Lung (tissue), 12 donors: Measurements from ENCODE around the gene RNGTT. TPM values are rescaled to one million over a fixed set of nuclear protein-coding genes. Genes with fewer than 3 reads are reported as not detected.

Experiments
- ATAC-seq: fragments of 200-7000 bp; cut with Tn5 transposase; one replicate; pipeline ENCODE4 v1.9.1; 2020; ENCODE audit warnings: moderate number of reproducible peaks; ENCODE audit not compliant: insufficient read depth, low FRiP score
- DNase-seq, 3 donors: peaks; one replicate each; pipeline ENCODE4 v3.0.0-alpha.2; 2013 to 2017
- H3K27ac ChIP-seq, 2 donors: one replicate each; pipeline ENCODE4 v1.5.1; 2013; ENCODE audit warnings: mild to moderate bottlenecking in 2 of 2, moderate library complexity in 2 of 2, control low read depth in 1 of 2, inconsistent platforms in 1 of 2, low read depth in 1 of 2, low read length in 1 of 2
- H3K27me3 ChIP-seq, 3 donors: one replicate each; pipeline ENCODE4 v1.5.1; 2013; ENCODE audit warnings: low read length in 2 of 3; ENCODE audit not compliant: control insufficient read depth in 3 of 3, insufficient read depth in 3 of 3
- H3K36me3 ChIP-seq, 4 donors: one replicate each; pipeline ENCODE4 v1.5.1; 2013; ENCODE audit warnings: low read length in 4 of 4, mild to moderate bottlenecking in 1 of 4, moderate library complexity in 1 of 4; ENCODE audit not compliant: control insufficient read depth in 4 of 4, insufficient read depth in 4 of 4
- H3K4me1 ChIP-seq, 5 donors: one replicate each; pipeline ENCODE4 v1.5.1; 2013; ENCODE audit warnings: low read length in 5 of 5, mild to moderate bottlenecking in 2 of 5, moderate library complexity in 1 of 5; ENCODE audit not compliant: control insufficient read depth in 5 of 5, insufficient read depth in 5 of 5
- H3K4me3 ChIP-seq: one replicate; pipeline ENCODE4 v1.5.1; 2013; ENCODE audit warnings: mild to moderate bottlenecking, control low read depth, moderate library complexity
- H3K9ac ChIP-seq, 2 donors: one replicate each; pipeline ENCODE4 v1.5.1; 2013; ENCODE audit warnings: low read length in 2 of 2, control low read depth in 1 of 2; ENCODE audit not compliant: insufficient read depth in 1 of 2
- H3K9me3 ChIP-seq, 4 donors: one replicate each; pipeline ENCODE4 v1.5.1; 2013; ENCODE audit warnings: low read length in 3 of 4, mild to moderate bottlenecking in 1 of 4, moderate library complexity in 1 of 4; ENCODE audit not compliant: control insufficient read depth in 4 of 4, insufficient read depth in 3 of 4
- WGBS, 2 donors: extraction: QIAGEN DNeasy Blood & Tissue Kit; methylation state at CpG; one replicate each; pipeline ENCODE4 v1.1.7; 2013; 5-methylcytosine and 5-hydroxymethylcytosine counted together
- polyA plus RNA-seq, 2 donors: library from polyadenylated mRNA; stranded (reverse); fragments of 200-250 nt; gene quantifications; one replicate each; pipeline ENCODE4 v1.2.1, GENCODE V29; 2013
- total RNA-seq, 2 donors: library from RNA; depleted of rRNA in 1 of 2; stranded (reverse); fragments of >200 nt in 1 of 2; gene quantifications; one replicate each; pipeline ENCODE4 v1.2.1, GENCODE V29; 2014 to 2021
- TF ChIP-seq, protein P1 (sequence below): IDR thresholded peaks from 2 replicates; pipeline ENCODE4 v1.5.1; 2012; ENCODE audit warnings: mild to moderate bottlenecking; ENCODE audit errors: control extremely low read depth, extremely low read depth
- donor health status: control.
- donor health status: control.
- donor health status: Bipolar disorder and iron deficiency.
- donor health status: healthy.
- donor health status: DM: yes; HTN: yes; CAD: no.

The RNGTT gene
- total and polyA plus RNA-seq, 4 donors: 3.0 to 25.0 (median 9.2) TPM

- no peak overlapping the region for H3K9ac ChIP-seq
- WGBS, 2 donors: 92 to 100% methylated on average over 1 of the region's 1 CpG
- H3K27ac ChIP-seq: no peak overlapping the region
- no peaks in the 10 kb centered on the region for H3K27me3 ChIP-seq
- TF ChIP-seq, protein P1, sequence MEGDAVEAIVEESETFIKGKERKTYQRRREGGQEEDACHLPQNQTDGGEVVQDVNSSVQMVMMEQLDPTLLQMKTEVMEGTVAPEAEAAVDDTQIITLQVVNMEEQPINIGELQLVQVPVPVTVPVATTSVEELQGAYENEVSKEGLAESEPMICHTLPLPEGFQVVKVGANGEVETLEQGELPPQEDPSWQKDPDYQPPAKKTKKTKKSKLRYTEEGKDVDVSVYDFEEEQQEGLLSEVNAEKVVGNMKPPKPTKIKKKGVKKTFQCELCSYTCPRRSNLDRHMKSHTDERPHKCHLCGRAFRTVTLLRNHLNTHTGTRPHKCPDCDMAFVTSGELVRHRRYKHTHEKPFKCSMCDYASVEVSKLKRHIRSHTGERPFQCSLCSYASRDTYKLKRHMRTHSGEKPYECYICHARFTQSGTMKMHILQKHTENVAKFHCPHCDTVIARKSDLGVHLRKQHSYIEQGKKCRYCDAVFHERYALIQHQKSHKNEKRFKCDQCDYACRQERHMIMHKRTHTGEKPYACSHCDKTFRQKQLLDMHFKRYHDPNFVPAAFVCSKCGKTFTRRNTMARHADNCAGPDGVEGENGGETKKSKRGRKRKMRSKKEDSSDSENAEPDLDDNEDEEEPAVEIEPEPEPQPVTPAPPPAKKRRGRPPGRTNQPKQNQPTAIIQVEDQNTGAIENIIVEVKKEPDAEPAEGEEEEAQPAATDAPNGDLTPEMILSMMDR: no peak
- no peak overlapping the region for H3K4me3 ChIP-seq
- H3K4me1 ChIP-seq: no peaks in the 10 kb centered on the region
- no peak for DNase-seq
- H3K9me3 ChIP-seq: no peaks in the 10 kb centered on the region
- no peak for ATAC-seq
- no peaks in the 10 kb centered on the region for H3K36me3 ChIP-seq
These were observed 29.5 kb upstream of the RNGTT start for GRCh38 chr6:88992741-88993552.

- WGBS, 2 donors: 67 to 92% methylated on average over 1 of the region's 1 CpG
- DNase-seq (no peak), ATAC-seq (no peak)
- no peak overlapping the region for H3K4me3 ChIP-seq
- H3K27me3 ChIP-seq: no peaks in the 10 kb centered on the region
- no peak overlapping the region for H3K27ac ChIP-seq
- TF ChIP-seq, protein P1: no peak
- no peak overlapping the region for H3K9ac ChIP-seq
- H3K4me1 ChIP-seq: peaks cover 0 to 2% (median 0%) of the 10 kb centered on the region in 5 donors
- no peaks in the 10 kb centered on the region for H3K9me3 ChIP-seq
- H3K36me3 ChIP-seq: no peaks in the 10 kb centered on the region
These were observed 25.8 kb upstream of the RNGTT start for GRCh38 chr6:88989215-88989614.

GRCh38 chr6:88987922-88988321, 24.5 kb upstream of the RNGTT start:
- Histone ChIP-seq H3K36me3 (no peaks in the 10 kb centered on the region), H3K4me3 (no peak overlapping the region), H3K9ac (no peak overlapping the region), H3K4me1 (peaks cover 0 to 2% (median 0%) of the 10 kb centered on the region in 5 donors), H3K27me3 (no peaks in the 10 kb centered on the region), H3K27ac (no peak overlapping the region), H3K9me3 (no peaks in the 10 kb centered on the region)
- no peak for DNase-seq
- WGBS, 2 donors: 72 to 75% methylated on average over 2 of the region's 2 CpGs
- TF ChIP-seq, protein P1: no peak
- ATAC-seq: no peak
